HFF-Myc (cell line): Measurements from ENCODE around the gene CHPF.

ENCODE experiments used
- DNase-seq: peaks from one replicate; pipeline ENCODE4 v3.0.0-alpha.2; 2011; ENCODE audit warnings: low read depth; ENCODE audit errors: extremely low read depth
- H3K4me3 ChIP-seq: replicated peaks from 2 replicates; pipeline ENCODE4 v1.5.1; 2011; ENCODE audit warnings: low read depth, mild to moderate bottlenecking, control low read depth, low read length
- TF ChIP-seq, protein P1 (sequence below): IDR thresholded peaks from 2 replicates; pipeline ENCODE4 v1.5.1; 2012; ENCODE audit warnings: mild to moderate bottlenecking, low read depth, low read length, control low read depth; ENCODE audit errors: missing control alignments

The CHPF gene

DNA sequence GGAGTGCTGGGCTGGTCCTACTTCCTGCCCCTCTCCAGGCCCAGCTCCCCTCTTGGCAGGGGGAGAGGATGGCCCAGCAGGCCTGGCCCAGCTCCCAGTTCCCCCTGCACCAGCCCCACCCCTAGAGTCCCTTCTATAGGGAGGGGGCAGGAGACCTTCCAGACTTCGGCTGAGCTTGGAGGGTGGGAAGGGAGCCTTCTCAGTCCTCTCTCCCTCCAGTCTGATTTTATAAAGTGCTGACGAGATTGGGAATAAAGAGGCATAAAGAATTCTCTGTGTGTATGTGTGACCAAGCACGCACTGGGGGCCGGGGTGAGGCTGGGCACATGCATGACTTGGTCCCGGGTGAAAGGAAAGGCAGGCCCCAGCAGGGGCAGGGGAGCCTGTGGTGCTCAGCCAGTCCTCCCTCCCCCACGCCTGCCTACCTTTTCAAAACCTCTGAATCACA, 5.1 kb downstream of the CHPF start:
- H3K4me3 ChIP-seq: no peak overlapping the region
- DNase-seq: no peak
- TF ChIP-seq, protein P1, sequence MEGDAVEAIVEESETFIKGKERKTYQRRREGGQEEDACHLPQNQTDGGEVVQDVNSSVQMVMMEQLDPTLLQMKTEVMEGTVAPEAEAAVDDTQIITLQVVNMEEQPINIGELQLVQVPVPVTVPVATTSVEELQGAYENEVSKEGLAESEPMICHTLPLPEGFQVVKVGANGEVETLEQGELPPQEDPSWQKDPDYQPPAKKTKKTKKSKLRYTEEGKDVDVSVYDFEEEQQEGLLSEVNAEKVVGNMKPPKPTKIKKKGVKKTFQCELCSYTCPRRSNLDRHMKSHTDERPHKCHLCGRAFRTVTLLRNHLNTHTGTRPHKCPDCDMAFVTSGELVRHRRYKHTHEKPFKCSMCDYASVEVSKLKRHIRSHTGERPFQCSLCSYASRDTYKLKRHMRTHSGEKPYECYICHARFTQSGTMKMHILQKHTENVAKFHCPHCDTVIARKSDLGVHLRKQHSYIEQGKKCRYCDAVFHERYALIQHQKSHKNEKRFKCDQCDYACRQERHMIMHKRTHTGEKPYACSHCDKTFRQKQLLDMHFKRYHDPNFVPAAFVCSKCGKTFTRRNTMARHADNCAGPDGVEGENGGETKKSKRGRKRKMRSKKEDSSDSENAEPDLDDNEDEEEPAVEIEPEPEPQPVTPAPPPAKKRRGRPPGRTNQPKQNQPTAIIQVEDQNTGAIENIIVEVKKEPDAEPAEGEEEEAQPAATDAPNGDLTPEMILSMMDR: no peak

DNA sequence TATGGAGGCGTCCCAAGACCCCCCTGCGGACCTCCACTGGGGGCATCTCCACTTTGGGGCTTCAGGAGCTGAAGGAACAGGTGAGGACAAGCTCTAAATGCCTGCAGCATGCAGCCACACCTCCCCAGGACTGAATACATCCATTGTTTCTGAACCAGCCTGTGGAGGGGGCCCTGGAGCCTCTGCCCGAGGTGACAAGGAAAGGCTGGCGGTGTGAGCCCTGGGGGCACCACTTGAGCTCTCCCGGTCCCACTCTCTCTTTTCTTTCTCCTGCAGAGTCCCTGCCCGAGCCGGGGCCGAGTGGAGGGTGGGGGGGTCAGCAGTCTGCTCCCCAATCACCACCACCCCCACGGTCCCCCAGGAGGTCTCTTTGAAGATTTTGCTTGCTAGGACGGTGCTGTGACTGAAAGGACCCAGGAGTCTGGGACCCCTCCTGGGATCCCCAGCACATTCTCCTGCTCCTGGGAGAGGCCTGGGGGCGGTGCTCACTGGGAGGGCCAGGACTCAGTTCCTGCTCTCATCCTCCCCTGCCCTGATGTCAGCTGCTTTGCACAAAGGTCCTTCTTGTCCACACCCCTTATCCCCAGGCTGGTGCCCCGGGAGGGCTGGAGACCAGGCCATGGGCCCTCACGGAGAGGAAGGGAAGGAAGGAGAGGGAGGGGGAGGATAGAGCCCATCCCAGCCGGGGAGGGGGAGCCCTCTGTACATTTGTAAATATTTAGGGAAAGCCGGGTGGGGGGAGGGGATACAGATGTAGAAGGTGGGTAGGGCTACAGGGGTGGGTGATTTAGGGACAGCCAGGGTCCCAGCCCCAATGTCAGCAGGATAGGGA, 5.7 kb downstream of the CHPF start:
- no peak overlapping the region for H3K4me3 ChIP-seq

DNA sequence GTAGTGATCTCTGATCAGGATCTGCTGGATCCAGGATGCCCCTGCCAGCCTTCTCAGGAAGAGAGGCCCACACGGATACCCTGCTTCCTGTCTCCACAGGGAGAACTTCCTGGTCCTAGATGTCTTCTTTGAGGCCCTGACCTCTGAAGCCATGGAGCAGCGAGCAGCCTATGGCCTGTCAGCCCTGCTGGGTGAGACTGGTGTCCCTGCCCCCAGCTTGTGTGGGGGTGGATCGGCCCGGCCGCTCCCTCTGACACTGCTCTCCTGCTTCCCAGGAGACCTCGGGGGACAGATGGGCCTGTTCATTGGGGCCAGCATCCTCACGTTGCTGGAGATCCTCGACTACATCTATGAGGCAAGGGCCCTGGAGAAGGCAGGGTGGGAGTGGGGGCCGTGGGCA, 6.6 kb downstream of the CHPF start:
- no peak overlapping the region for H3K4me3 ChIP-seq
- TF ChIP-seq, protein P1: no peak
- no peak for DNase-seq

More for the DNA sequence above, 5.7 kb downstream of the CHPF start:
- TF ChIP-seq, protein P1: no peak
- no peak for DNase-seq

DNA sequence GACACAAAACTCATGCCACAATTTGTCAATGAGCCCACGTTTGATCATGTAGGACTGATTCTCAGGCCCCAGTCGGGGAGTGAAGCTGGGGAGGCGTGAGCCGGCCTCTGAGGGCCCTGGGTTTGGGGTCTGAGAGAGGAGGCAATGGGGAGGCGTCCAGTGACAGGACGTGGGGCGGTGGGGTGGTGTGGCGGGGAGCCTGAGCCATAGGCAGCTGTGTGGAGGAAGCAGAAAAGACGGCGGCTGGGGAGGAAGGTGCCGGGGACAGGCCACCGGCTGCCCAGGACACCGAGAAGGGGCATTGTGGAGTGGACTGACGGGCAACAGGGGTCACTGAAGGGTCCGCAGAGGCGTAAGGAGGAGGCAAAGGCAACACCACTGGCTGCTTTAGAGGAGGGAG, 7.2 kb downstream of the CHPF start:
- no peak for DNase-seq
- TF ChIP-seq, protein P1: no peak
- no peak overlapping the region for H3K4me3 ChIP-seq

DNA sequence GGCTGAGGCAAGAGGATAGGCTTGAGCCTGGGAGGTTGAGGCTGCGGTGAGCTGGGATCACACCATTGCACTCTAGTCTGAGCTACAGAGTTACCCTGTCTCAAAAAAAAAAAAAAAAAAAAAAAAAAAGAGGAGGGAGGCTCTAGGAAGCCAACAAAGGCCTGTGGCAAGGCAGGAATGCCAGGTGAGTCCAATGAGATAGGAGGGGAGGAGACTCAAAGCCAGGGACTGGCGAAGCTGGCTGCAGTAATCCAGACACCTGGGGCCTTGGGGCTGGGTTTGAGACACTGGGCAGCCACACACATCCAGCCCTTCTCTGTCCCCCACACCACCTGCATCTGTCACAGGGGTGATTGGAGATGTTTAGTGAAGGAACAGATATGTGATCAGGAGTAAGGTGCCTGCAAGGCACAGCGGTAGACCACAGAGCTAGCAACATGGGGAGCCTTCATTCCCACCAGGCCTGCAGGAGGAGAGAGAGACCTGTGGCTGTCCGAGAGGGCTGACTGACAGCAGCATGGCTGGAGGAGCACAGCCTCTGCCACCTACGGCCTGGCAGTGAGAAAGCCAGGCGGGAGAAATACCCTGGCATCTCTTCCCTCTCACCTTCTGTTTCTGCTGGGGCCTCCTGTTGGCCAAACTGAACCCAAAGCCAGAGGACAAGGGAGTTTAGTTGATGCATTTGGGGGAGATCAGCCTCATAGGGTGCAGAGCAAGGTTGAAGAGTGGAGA, 9.5 kb downstream of the CHPF start:
- TF ChIP-seq, protein P1: no peak
- no peak overlapping the region for H3K4me3 ChIP-seq
- DNase-seq: no peak

DNA sequence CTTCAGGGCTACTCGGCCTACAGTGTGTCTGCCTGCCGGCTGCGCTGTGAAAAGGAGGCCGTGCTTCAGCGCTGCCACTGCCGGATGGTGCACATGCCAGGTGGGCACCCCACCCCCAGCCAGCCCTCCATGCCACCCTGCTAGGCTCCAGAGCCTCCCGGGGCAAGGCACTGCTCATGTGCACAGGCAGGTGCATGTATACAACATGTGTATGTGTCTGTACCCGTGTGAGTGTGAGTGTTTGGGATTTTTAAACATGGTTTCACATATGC, 11.3 kb downstream of the CHPF start:
- H3K4me3 ChIP-seq: no peak overlapping the region
- TF ChIP-seq, protein P1: no peak
- DNase-seq: no peak
